Keratinocyte (primary cell): ENCODE measurements around the gene PWWP2B. TPM values are rescaled to one million over a fixed set of nuclear protein-coding genes. Genes with fewer than 3 reads are reported as not detected.

ENCODE experiments used
- DNase-seq: peaks from one replicate; pipeline ENCODE4 v3.0.0-alpha.2; 2011; ENCODE audit warnings: low read depth, missing footprints, low spot score
- FAIRE-seq: peaks from 2 replicates; lab custom pipeline; 2011; peaks lifted over from hg19 to GRCh38; lab: Jason Lieb, UNC
- H2AFZ ChIP-seq: 2 replicates; pipeline ENCODE4 v1.6.0; 2012; ENCODE audit warnings: low read length, control low read depth, inconsistent platforms; ENCODE audit not compliant: control insufficient read depth
- H3K27ac ChIP-seq: 2 replicates; pipeline ENCODE4 v1.5.1; 2011; ENCODE audit warnings: low read length; ENCODE audit not compliant: control insufficient read depth, insufficient read depth
- H3K27me3 ChIP-seq: 3 replicates; pipeline ENCODE4 v1.6.0; 2011; ENCODE audit warnings: low read length; ENCODE audit not compliant: control insufficient read depth, insufficient read depth; ENCODE audit errors: extremely low read depth
- H3K36me3 ChIP-seq, 2 experiments: 2 replicates in 1 of 2; 3 replicates in 1 of 2; pipeline ENCODE4 v1.5.1; 2011; ENCODE audit warnings: low read length in 2 of 2, mild to moderate bottlenecking in 1 of 2; ENCODE audit not compliant: control insufficient read depth in 2 of 2, insufficient read depth in 2 of 2; ENCODE audit errors: extremely low read depth in 1 of 2
- H3K4me1 ChIP-seq: 3 replicates; pipeline ENCODE4 v1.5.1; 2011; ENCODE audit warnings: low read length; ENCODE audit not compliant: control insufficient read depth, insufficient read depth; ENCODE audit errors: extremely low read depth
- H3K4me2 ChIP-seq: 3 replicates; pipeline ENCODE4 v1.6.0; 2011; ENCODE audit warnings: low read depth, low read length; ENCODE audit not compliant: control insufficient read depth, insufficient read depth; ENCODE audit errors: extremely low read depth
- H3K4me3 ChIP-seq, 3 experiments: fragments of 200-600 bp in 1 of 3; sonication (generic) in 1 of 3; 2 replicates in 2 of 3; 3 replicates in 1 of 3; pipeline ENCODE4 v1.5.1; 2011 to 2016; ENCODE audit warnings: low read length in 3 of 3, mild to moderate bottlenecking in 3 of 3, control low read depth in 2 of 3, inconsistent platforms in 1 of 3, low read depth in 1 of 3, mixed read lengths in 1 of 3, mixed run types in 1 of 3, moderate library complexity in 1 of 3; ENCODE audit not compliant: control insufficient read depth in 2 of 3, insufficient read depth in 2 of 3; ENCODE audit errors: extremely low read depth in 1 of 3
- H3K79me2 ChIP-seq: 2 replicates; pipeline ENCODE4 v1.6.0; 2012; ENCODE audit warnings: low read length; ENCODE audit not compliant: control insufficient read depth, insufficient read depth
- H3K9ac ChIP-seq: 3 replicates; pipeline ENCODE4 v1.6.0; 2011; ENCODE audit warnings: low read length; ENCODE audit not compliant: control insufficient read depth, insufficient read depth; ENCODE audit errors: extremely low read depth
- H3K9me1 ChIP-seq: 3 replicates; pipeline ENCODE4 v1.6.0; 2011; ENCODE audit warnings: low read length; ENCODE audit not compliant: control insufficient read depth, insufficient read depth; ENCODE audit errors: extremely low read depth
- H3K9me3 ChIP-seq: 2 replicates; pipeline ENCODE4 v1.5.1; 2012; ENCODE audit warnings: low read depth, low read length; ENCODE audit not compliant: control insufficient read depth
- H4K20me1 ChIP-seq: 3 replicates; pipeline ENCODE4 v1.6.0; 2011; ENCODE audit warnings: low read length; ENCODE audit not compliant: control insufficient read depth, insufficient read depth; ENCODE audit errors: extremely low read depth
- EZH2 ChIP-seq: IDR thresholded peaks from one replicate; pipeline ENCODE4 v1.6.1; 2012; ENCODE audit warnings: inconsistent platforms, mild to moderate bottlenecking, low read length, moderate library complexity
- dilution Hi-C: fragments of 300-500 bp; cut with MboI; formaldehyde crosslinking; loops from one replicate; pipeline ENCODE4 v1.7.0; 2020; ENCODE audit warnings: low sequenced_read_pairs; ENCODE audit not compliant: extremely low pct_ligation_motif_present
- polyA plus RNA-seq, 5 experiments: library from polyadenylated mRNA; depleted of rRNA in 3 of 5; stranded (reverse) in 3 of 5; stranded (forward) in 1 of 5; unstranded in 1 of 5; fragments of >200 nt; gene quantifications; 1 replicate in 1 of 5; 2 replicates in 3 of 5; 3 replicates in 1 of 5; pipeline versions ENCODE4 v1.2.1 to v1.2.3, GENCODE V29; 2011 to 2012; ENCODE audit warnings: missing spikeins in 2 of 5, low read depth in 1 of 5, low replicate concordance in 1 of 5
- TF ChIP-seq, protein P1 (sequence below), 3 experiments: IDR thresholded peaks in 1 of 3; conservative IDR thresholded peaks in 1 of 3; optimal IDR thresholded peaks in 1 of 3; 2 replicates in 2 of 3; 3 replicates in 1 of 3; pipeline versions ENCODE3 to v1.5.1; 2011; ENCODE audit warnings: low read length in 3 of 3, mild to moderate bottlenecking in 3 of 3, moderate library complexity in 2 of 3, control low read depth in 1 of 3, inconsistent platforms in 1 of 3; ENCODE audit not compliant: insufficient read depth in 2 of 3; ENCODE audit errors: extremely low read depth in 1 of 3

The PWWP2B gene
- polyA plus RNA-seq, 1 donor (not counting 4 experiments of a cell fraction or from before 2014, with no cell fraction given): 3.1 TPM

DNA sequence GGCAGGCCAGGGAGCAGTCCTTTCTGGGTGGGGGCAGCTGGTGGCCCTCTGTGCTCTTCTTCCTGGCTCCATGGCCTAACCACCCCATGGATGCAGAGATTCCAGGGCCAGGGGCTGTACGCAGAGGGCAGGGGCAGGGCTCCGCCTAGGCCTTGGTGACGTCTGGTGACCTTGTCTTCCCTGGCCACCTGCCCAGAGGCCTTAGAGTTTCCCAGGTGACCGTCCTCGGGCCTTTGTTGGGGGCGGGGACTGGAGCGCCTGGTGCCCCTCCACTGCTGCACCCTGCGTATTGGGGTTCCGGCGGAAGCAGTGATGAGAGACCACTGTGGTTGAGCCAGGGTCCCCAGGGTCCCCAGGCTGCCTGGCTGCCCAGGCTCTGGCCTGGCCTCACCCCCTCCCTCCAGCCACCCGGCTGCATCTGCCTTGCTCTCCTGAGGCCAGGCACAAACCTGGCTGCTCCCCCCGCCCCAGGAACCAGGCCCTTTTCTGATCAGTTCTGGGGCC is 10.3 kb downstream of the PWWP2B start:
- H3K4me3 ChIP-seq: no peak overlapping the region
- H2AFZ ChIP-seq: no peak overlapping the region

DNA sequence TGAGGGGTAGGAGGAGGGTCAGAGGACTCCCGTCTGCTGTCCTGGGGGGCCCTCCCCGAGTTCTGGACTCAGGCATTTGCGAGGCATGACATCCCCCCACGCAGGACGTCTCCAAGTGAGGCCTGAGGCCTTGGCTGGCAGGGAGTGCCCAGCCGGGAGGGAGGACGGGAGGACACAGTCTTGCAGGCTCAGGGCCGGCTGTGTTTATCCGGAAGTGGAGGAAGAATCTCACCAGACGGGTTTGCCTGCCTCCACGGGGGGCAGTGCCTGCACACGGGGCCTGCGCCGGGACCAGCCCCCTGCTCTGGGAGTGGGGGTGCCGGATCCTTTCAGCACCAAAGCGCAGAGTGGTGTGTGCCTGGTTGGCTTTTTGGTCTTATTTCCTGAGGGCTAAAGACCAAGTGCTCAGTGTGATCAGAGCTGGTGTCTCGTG is 10.9 kb downstream of the PWWP2B start:
- Histone ChIP-seq H3K36me3 (peaks cover 3 to 13% of the 10 kb centered on the region in 2 experiments), H3K4me3 (peak overlapping the region; percentile 22 to 48 (median 44)), H3K9ac (peak overlapping the region; percentile 48), H3K27ac (peak overlapping the region; percentile 45), H3K79me2 (peaks cover 25% of the 10 kb centered on the region), H3K9me3 (no peaks in the 10 kb centered on the region), H3K4me1 (peaks cover 46% of the 10 kb centered on the region), H4K20me1 (no peaks in the 10 kb centered on the region), H3K27me3 (no peaks in the 10 kb centered on the region), H3K4me2 (peak overlapping the region; percentile 70), H3K9me1 (no peaks in the 10 kb centered on the region), H2AFZ (peak overlapping the region; percentile 34)
- TF ChIP-seq, protein P1, sequence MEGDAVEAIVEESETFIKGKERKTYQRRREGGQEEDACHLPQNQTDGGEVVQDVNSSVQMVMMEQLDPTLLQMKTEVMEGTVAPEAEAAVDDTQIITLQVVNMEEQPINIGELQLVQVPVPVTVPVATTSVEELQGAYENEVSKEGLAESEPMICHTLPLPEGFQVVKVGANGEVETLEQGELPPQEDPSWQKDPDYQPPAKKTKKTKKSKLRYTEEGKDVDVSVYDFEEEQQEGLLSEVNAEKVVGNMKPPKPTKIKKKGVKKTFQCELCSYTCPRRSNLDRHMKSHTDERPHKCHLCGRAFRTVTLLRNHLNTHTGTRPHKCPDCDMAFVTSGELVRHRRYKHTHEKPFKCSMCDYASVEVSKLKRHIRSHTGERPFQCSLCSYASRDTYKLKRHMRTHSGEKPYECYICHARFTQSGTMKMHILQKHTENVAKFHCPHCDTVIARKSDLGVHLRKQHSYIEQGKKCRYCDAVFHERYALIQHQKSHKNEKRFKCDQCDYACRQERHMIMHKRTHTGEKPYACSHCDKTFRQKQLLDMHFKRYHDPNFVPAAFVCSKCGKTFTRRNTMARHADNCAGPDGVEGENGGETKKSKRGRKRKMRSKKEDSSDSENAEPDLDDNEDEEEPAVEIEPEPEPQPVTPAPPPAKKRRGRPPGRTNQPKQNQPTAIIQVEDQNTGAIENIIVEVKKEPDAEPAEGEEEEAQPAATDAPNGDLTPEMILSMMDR (optimal IDR thresholded peaks at IDR 0.05 in 1 of 3, IDR thresholded peaks at IDR 0.05 in 1 of 3, conservative IDR thresholded peaks at IDR 0.05 in 1 of 3; ENCODE audit: extremely low read depth in 1 of 3, insufficient read depth in 2 of 3, low read length in 3 of 3): peak in 1 of 3 experiments; percentile 4
- TF ChIP-seq EZH2: no peak
- dilution Hi-C loops: no loop called here
- FAIRE-seq: peak; percentile 85
- DNase-seq: no peak

More for the DNA sequence above, 10.3 kb downstream of the PWWP2B start:
- peak overlapping the region; percentile 45 for H3K27ac ChIP-seq
- H3K9me3 ChIP-seq: no peaks in the 10 kb centered on the region
- FAIRE-seq (no peak), DNase-seq (no peak)
- H4K20me1 ChIP-seq: no peaks in the 10 kb centered on the region
- H3K79me2 ChIP-seq: peaks cover 26% of the 10 kb centered on the region
- peak overlapping the region; percentile 48 for H3K9ac ChIP-seq
- dilution Hi-C loops: no loop called here
- no peak for TF ChIP-seq EZH2
- TF ChIP-seq, protein P1 (optimal IDR thresholded peaks at IDR 0.05 in 1 of 3, IDR thresholded peaks at IDR 0.05 in 1 of 3, conservative IDR thresholded peaks at IDR 0.05 in 1 of 3; ENCODE audit: extremely low read depth in 1 of 3, insufficient read depth in 2 of 3, low read length in 3 of 3): no peak
- peaks cover 3 to 14% of the 10 kb centered on the region in 2 experiments for H3K36me3 ChIP-seq
- peaks cover 40% of the 10 kb centered on the region for H3K4me1 ChIP-seq
- no peaks in the 10 kb centered on the region for H3K27me3 ChIP-seq
- peak overlapping the region; percentile 70 for H3K4me2 ChIP-seq
- H3K9me1 ChIP-seq: no peaks in the 10 kb centered on the region
